Neural cell (in vitro differentiated cells): ENCODE results near the gene SPAG16.

Experiments
- CTCF ChIP-seq: fragments of 450-650 bp; IDR thresholded peaks from 2 replicates; pipeline ENCODE4 v1.5.1; 2014; ENCODE audit warnings: antibody characterized with exemption, mild to moderate bottlenecking, moderate library complexity; ENCODE audit not compliant: poor library complexity, severe bottlenecking
- POLR2AphosphoS5 ChIP-seq: IDR thresholded peaks from 2 replicates; pipeline ENCODE4 v1.6.1; 2012
- SMC3 ChIP-seq: fragments of 450-650 bp; conservative IDR thresholded peaks from 2 replicates; pipeline ENCODE4 v1.6.1; 2014; ENCODE audit warnings: antibody characterized with exemption, mild to moderate bottlenecking, moderate library complexity; ENCODE audit not compliant: poor library complexity
- TAF1 ChIP-seq: IDR thresholded peaks from 2 replicates; pipeline ENCODE4 v1.6.1; 2012; ENCODE audit warnings: low read depth

DNA sequence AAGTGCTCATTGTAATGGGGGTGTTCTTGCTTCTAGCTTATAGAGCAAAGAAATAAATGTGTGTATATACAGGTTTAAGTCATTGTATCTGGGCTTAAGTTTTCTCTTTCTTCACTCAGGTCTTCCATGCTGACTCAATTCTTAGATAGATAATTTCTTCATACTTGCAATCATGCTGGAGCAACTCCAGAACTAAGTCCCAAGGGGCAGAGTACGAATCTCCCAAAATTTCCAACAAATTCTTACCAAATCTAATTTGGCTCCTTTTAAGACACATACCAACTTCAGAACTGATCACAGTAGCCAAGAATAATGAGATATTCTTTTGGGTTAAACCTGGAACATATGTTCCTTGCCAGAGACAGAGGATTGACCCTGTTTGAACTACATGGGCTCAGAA lies 4.3 kb upstream of the SPAG16 start:
- TF ChIP-seq SMC3: no peak
- TF ChIP-seq CTCF: no peak
- no peak for TF ChIP-seq TAF1
- TF ChIP-seq POLR2AphosphoS5: no peak
